DND-41 (cell line): Measurements from ENCODE around the gene PSMD3.

Source experiments
- CTCF ChIP-seq: IDR thresholded peaks from 2 replicates; pipeline ENCODE4 v1.5.1; 2012; ENCODE audit warnings: borderline replicate concordance, low read length, moderate library complexity, mild to moderate bottlenecking; ENCODE audit not compliant: poor library complexity, severe bottlenecking; ENCODE audit errors: extremely low read depth
- EZH2 ChIP-seq: IDR thresholded peaks from 3 replicates; pipeline ENCODE4 v1.6.1; 2012; ENCODE audit warnings: borderline replicate concordance, low read depth, mild to moderate bottlenecking, moderate library complexity, low read length, inconsistent platforms; ENCODE audit not compliant: severe bottlenecking

- no peak for TF ChIP-seq CTCF
- TF ChIP-seq EZH2: no peak
Observed at GRCh38 chr17:39952680-39953470, 27.7 kb upstream of the PSMD3 start.
